ENCODE measurements around the gene KCNE4. TPM values are rescaled to one million over a fixed set of nuclear protein-coding genes. Genes with fewer than 3 reads are reported as not detected.
"Not testable (repeated sequence)": the region's sequence is repeated elsewhere in the genome, so short reads cannot be mapped to it uniquely, and the experiment has no call there.

Gene KCNE4
- total RNA-seq, 1 experiment from 2014 or later, result 2.0 TPM

GRCh38 chr2:223056701-223057418 is 4.9 kb downstream of the KCNE4 start:
- no peak for DNase-seq (ENCODE audit: low read depth)

GRCh38 chr2:223057569-223057968 is 5.6 kb downstream of the KCNE4 start:
- no peak for DNase-seq (ENCODE audit: low read depth)

GRCh38 chr2:223058952-223059716 is 7.1 kb downstream of the KCNE4 start:
- DNase-seq (ENCODE audit: low read depth), result peak; percentile 21

- no peak for DNase-seq (ENCODE audit: low read depth)
Measured at GRCh38 chr2:223060201-223060825, 8.3 kb downstream of the KCNE4 start.

GRCh38 chr2:223062396-223062795 is 10.4 kb downstream of the KCNE4 start:
- DNase-seq (ENCODE audit: low read depth), result no peak

GRCh38 chr2:223065107-223065506 is 13.1 kb downstream of the KCNE4 start:
- DNase-seq (ENCODE audit: low read depth), result no peak

GRCh38 chr2:223066721-223067120 is 14.7 kb downstream of the KCNE4 start:
- DNase-seq (ENCODE audit: low read depth), result no peak

GRCh38 chr2:223068071-223068470 is 16.1 kb downstream of the KCNE4 start:
- no peak for DNase-seq (ENCODE audit: low read depth)

- DNase-seq (ENCODE audit: low read depth), result no peak
Measured at GRCh38 chr2:223069465-223069864, 17.5 kb downstream of the KCNE4 start.

- no peak for DNase-seq (ENCODE audit: low read depth)
Measured at GRCh38 chr2:223069988-223070387, 18.0 kb downstream of the KCNE4 start.

GRCh38 chr2:223071139-223071538 is 19.1 kb downstream of the KCNE4 start:
- DNase-seq (ENCODE audit: low read depth), result no peak

- DNase-seq (ENCODE audit: low read depth), result no peak
Measured at GRCh38 chr2:223072826-223073225, 20.8 kb downstream of the KCNE4 start.

GRCh38 chr2:223075301-223076270 is 23.6 kb downstream of the KCNE4 start:
- no peak for DNase-seq (ENCODE audit: low read depth)

GRCh38 chr2:223076573-223076972 is 24.6 kb downstream of the KCNE4 start:
- DNase-seq (ENCODE audit: low read depth), result peak; percentile 47

GRCh38 chr2:223078482-223078881 is 26.5 kb downstream of the KCNE4 start:
- no peak for DNase-seq (ENCODE audit: low read depth)

- DNase-seq (ENCODE audit: low read depth), result no peak
Measured at GRCh38 chr2:223079378-223079777, 27.4 kb downstream of the KCNE4 start.

GRCh38 chr2:223079925-223080324 is 27.9 kb downstream of the KCNE4 start:
- no peak for DNase-seq (ENCODE audit: low read depth)

GRCh38 chr2:223080790-223081360 is 28.9 kb downstream of the KCNE4 start:
- not testable (repeated sequence) for DNase-seq (ENCODE audit: low read depth)

GRCh38 chr2:223081789-223082188 is 29.8 kb downstream of the KCNE4 start:
- DNase-seq (ENCODE audit: low read depth), result no peak

GRCh38 chr2:223082706-223083105 is 30.7 kb downstream of the KCNE4 start:
- DNase-seq (ENCODE audit: low read depth), result no peak

- no peak for DNase-seq (ENCODE audit: low read depth)
Measured at GRCh38 chr2:223083402-223084070, 31.5 kb downstream of the KCNE4 start.
